Esophagus squamous epithelium (tissue), 5 donors: ENCODE results near the gene ZCCHC3. TPM values are rescaled to one million over a fixed set of nuclear protein-coding genes. Genes with fewer than 3 reads are reported as not detected.

Experiments
- DNase-seq: peaks from one replicate; lab custom pipeline; 2025; lab: John Stamatoyannopoulos, UW
- H3K27ac ChIP-seq, 4 donors: fragments of 200-600 bp; sonication (generic); one replicate each; pipeline ENCODE4 v1.5.1; 2016 to 2019; ENCODE audit warnings: mild to moderate bottlenecking in 1 of 4
- H3K27me3 ChIP-seq, 4 donors: fragments of 200-600 bp; sonication (generic); 1 replicate in 3 of 4; 2 replicates in 1 of 4; pipeline versions ENCODE4 v1.5.1 to v1.6.0; 2017 to 2021; ENCODE audit warnings: antibody characterized with exemption in 1 of 4
- H3K36me3 ChIP-seq, 3 donors: fragments of 200-600 bp; sonication (generic); one replicate each; pipeline ENCODE4 v1.5.1; 2016 to 2019
- H3K4me1 ChIP-seq, 3 donors: fragments of 200-600 bp; sonication (generic); one replicate each; pipeline ENCODE4 v1.5.1; 2017 to 2019
- H3K4me3 ChIP-seq, 4 donors: fragments of 200-600 bp; sonication (generic); 1 replicate in 3 of 4; 2 replicates in 1 of 4; pipeline ENCODE4 v1.5.1; 2016 to 2019; ENCODE audit warnings: mild to moderate bottlenecking in 2 of 4, moderate library complexity in 1 of 4
- H3K9me3 ChIP-seq, 3 donors: fragments of 200-600 bp; sonication (generic); one replicate each; pipeline ENCODE4 v1.5.1; 2016 to 2019
- CTCF ChIP-seq, 6 experiments: fragments of 450-650 bp in 4 of 6; fragments of 200-600 bp in 2 of 6; sonication (generic) in 2 of 6; IDR thresholded peaks; one replicate each; pipeline ENCODE4 v1.5.1; 2016 to 2019; ENCODE audit warnings: antibody characterized with exemption in 6 of 6, mild to moderate bottlenecking in 4 of 6, moderate library complexity in 4 of 6
- POLR2A ChIP-seq, 4 donors: fragments of 450-650 bp; IDR thresholded peaks; one replicate each; pipeline ENCODE4 v1.6.1; 2017; ENCODE audit warnings: antibody characterized with exemption in 4 of 4, mild to moderate bottlenecking in 4 of 4, moderate library complexity in 3 of 4
- WGBS, 2 donors: methylation state at CpG; one replicate each; pipeline ENCODE4 v1.1.5; 2018; 5-methylcytosine and 5-hydroxymethylcytosine counted together
- intact Hi-C: fragments of 100-400 bp; cut with DNase I; formaldehyde crosslinking; loops from one replicate; pipeline ENCODE4 v1.15.0; 2022
- total RNA-seq, 4 donors: library from RNA; depleted of rRNA; stranded (reverse); fragments of >200 nt; gene quantifications; one replicate each; pipeline ENCODE4 v1.1.0, GENCODE V29; 2016
- donor health status: DM: yes; HTN: yes; CAD: no.

ZCCHC3 gene
- total RNA-seq, 4 donors from 2014 or later: 6.8 to 14.1 (median 9.2) TPM

DNA sequence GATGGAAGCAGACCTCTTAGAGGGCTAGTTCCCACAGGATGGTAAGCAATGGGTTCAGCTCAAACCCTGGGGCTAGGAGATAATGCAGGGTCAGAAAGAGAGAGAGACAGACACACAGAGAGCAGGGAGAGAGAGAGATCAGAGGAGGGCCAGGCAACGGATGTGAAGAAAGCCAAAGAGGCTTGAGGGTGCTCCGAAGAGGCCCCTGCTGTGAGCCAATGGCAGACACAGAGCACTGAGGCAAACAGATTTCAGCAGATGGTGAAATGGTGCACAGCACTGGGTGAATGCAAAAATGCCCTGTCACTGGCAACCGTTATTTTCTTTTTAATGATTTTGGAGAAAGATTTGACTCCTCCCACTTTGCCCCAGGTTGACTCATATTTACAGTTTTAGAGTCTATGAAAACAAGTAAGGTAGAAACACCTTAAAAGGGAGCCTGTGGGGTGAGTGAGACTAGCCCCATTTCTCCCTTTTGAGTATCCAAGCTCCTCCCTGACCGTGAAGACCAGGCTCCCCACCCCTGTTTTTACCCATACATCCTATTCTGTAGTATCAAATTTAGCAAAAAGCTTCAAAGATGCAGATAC lies 39.0 kb upstream of the ZCCHC3 start:
- intact Hi-C loops: no loop called here
- Histone ChIP-seq H3K4me3 (no peak overlapping the region), H3K36me3 (no peaks in the 10 kb centered on the region), H3K27ac (no peak overlapping the region), H3K9me3 (no peaks in the 10 kb centered on the region), H3K27me3 (peaks cover 0 to 16% (median 0%) of the 10 kb centered on the region in 4 donors), H3K4me1 (no peaks in the 10 kb centered on the region)
- WGBS, 2 donors: 55 to 63% methylated on average over 4 of the region's 4 CpGs
- TF ChIP-seq CTCF (IDR thresholded peaks at IDR 0.05): no peak
- TF ChIP-seq POLR2A (IDR thresholded peaks at IDR 0.05): no peak
- DNase-seq: no peak

DNA sequence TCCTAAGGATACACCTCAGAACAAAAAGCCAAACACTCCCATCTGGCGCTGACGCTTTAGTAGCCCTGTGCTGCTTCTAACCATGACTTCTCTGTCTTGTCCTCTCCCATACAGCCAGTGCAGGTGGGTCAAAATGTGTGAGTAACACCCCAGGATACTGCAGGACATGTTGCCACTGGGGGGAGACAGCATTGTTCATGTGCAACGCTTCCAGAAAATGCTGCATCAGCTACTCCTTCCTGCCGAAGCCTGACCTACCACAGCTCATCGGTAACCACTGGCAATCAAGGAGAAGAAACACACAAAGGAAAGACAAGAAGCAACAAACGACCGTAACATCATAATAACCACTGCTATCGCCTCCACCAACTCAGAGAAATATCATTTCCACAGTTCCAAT lies 38.4 kb upstream of the ZCCHC3 start:
- WGBS, 2 donors: 50 to 57% methylated on average over 8 of the region's 8 CpGs
- intact Hi-C loops: no loop called here
- no peaks in the 10 kb centered on the region for H3K36me3 ChIP-seq
- TF ChIP-seq CTCF (IDR thresholded peaks at IDR 0.05) (peak in 1 of 6 experiments; percentile 5), POLR2A (IDR thresholded peaks at IDR 0.05) (no peak)
- no peak overlapping the region for H3K4me3 ChIP-seq
- no peak for DNase-seq
- H3K27me3 ChIP-seq: peaks cover 0 to 18% (median 0%) of the 10 kb centered on the region in 4 donors
- H3K27ac ChIP-seq: no peak overlapping the region
- no peaks in the 10 kb centered on the region for H3K9me3 ChIP-seq
- no peaks in the 10 kb centered on the region for H3K4me1 ChIP-seq

- H3K4me1 ChIP-seq: no peaks in the 10 kb centered on the region
- H3K27me3 ChIP-seq: peaks cover 0 to 18% (median 0%) of the 10 kb centered on the region in 4 donors
- intact Hi-C loops: loop anchor here (10.0 kb wide), 1 partner anchor 45 kb away; no protein-coding TSS in a partner anchor
- no peak overlapping the region for H3K4me3 ChIP-seq
- no peaks in the 10 kb centered on the region for H3K36me3 ChIP-seq
- no peak overlapping the region for H3K27ac ChIP-seq
- TF ChIP-seq CTCF (IDR thresholded peaks at IDR 0.05): no peak
- TF ChIP-seq POLR2A (IDR thresholded peaks at IDR 0.05): no peak
- DNase-seq: no peak
- H3K9me3 ChIP-seq: no peaks in the 10 kb centered on the region
- WGBS, 2 donors: 54 to 70% methylated on average over 1 to 2 of the region's 2 CpGs
Observed at GRCh38 chr20:259981-260380, 37.4 kb upstream of the ZCCHC3 start.

- Histone ChIP-seq H3K4me1 (peaks cover 3 to 12% (median 4%) of the 10 kb centered on the region in 3 donors), H3K27ac (no peak overlapping the region), H3K4me3 (no peak overlapping the region), H3K27me3 (peaks cover 0 to 18% (median 0%) of the 10 kb centered on the region in 4 donors), H3K9me3 (no peaks in the 10 kb centered on the region), H3K36me3 (no peaks in the 10 kb centered on the region)
- WGBS, 2 donors: 73% methylated on average over 4 of the region's 13 CpGs; no CpG with 5 or more reads in 1 of the 2 donors
- TF ChIP-seq CTCF (IDR thresholded peaks at IDR 0.05) (no peak), POLR2A (IDR thresholded peaks at IDR 0.05) (no peak)
- no peak for DNase-seq
- intact Hi-C loops: loop anchor here (10.0 kb wide), 1 partner anchor 49 kb away; no protein-coding TSS in a partner anchor
Observed at GRCh38 chr20:263701-264100, 33.7 kb upstream of the ZCCHC3 start.
